OCI-LY3 (cell line): ENCODE measurements around the gene CHN2.

Experiments
- EZH2phosphoT487 ChIP-seq: fragments of 200-600 bp; shearing (Covaris generic); IDR thresholded peaks from 2 replicates; pipeline ENCODE4 v1.6.1; 2018; ENCODE audit warnings: antibody characterized with exemption, mixed run types, low read depth
- TF ChIP-seq, protein P1 (sequence below): fragments of 200-600, 300-600 bp; sonication (generic); IDR thresholded peaks from 2 replicates; pipeline ENCODE4 v1.5.1; 2014; ENCODE audit warnings: antibody characterized with exemption, low read length, low read depth

GRCh38 chr7:29527505-29528108 lies 333.0 kb downstream of the CHN2 start:
- no peak for TF ChIP-seq EZH2phosphoT487
- TF ChIP-seq, protein P1, sequence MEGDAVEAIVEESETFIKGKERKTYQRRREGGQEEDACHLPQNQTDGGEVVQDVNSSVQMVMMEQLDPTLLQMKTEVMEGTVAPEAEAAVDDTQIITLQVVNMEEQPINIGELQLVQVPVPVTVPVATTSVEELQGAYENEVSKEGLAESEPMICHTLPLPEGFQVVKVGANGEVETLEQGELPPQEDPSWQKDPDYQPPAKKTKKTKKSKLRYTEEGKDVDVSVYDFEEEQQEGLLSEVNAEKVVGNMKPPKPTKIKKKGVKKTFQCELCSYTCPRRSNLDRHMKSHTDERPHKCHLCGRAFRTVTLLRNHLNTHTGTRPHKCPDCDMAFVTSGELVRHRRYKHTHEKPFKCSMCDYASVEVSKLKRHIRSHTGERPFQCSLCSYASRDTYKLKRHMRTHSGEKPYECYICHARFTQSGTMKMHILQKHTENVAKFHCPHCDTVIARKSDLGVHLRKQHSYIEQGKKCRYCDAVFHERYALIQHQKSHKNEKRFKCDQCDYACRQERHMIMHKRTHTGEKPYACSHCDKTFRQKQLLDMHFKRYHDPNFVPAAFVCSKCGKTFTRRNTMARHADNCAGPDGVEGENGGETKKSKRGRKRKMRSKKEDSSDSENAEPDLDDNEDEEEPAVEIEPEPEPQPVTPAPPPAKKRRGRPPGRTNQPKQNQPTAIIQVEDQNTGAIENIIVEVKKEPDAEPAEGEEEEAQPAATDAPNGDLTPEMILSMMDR: no peak
